Neural cell (in vitro differentiated cells): Measurements from ENCODE around the gene CFDP1. TPM values are rescaled to one million over a fixed set of nuclear protein-coding genes. Genes with fewer than 3 reads are reported as not detected.

Source experiments
- H2AFZ ChIP-seq: fragments of 200-600, 300-800 bp; sonication (generic), shearing (Covaris generic); 2 replicates; pipeline ENCODE4 v1.6.0; 2014; ENCODE audit warnings: low read depth, mild to moderate bottlenecking, antibody characterized with exemption, low read length, moderate library complexity
- H3F3A ChIP-seq: fragments of 200-600 bp; shearing (Covaris generic); 2 replicates; pipeline ENCODE4 v1.6.1; 2016; ENCODE audit warnings: mild to moderate bottlenecking, moderate library complexity, mixed read lengths, antibody characterized with exemption, low read length; ENCODE audit not compliant: insufficient read depth, poor library complexity, severe bottlenecking
- H3K27ac ChIP-seq: fragments of 200-600, 300-800 bp; sonication (generic), shearing (Covaris generic); 2 replicates; pipeline ENCODE4 v1.5.1; 2014; ENCODE audit warnings: mild to moderate bottlenecking, low read length, moderate library complexity
- H3K27me3 ChIP-seq: fragments of 300-800, 200-600 bp; sonication (generic), shearing (Covaris generic); 2 replicates; pipeline ENCODE4 v1.6.0; 2014; ENCODE audit warnings: mild to moderate bottlenecking, low read depth, low read length, moderate library complexity; ENCODE audit not compliant: insufficient read depth
- H3K36me3 ChIP-seq: fragments of 300-800, 200-600 bp; sonication (generic), shearing (Covaris generic); 2 replicates; pipeline ENCODE4 v1.5.1; 2014; ENCODE audit warnings: mild to moderate bottlenecking, antibody characterized with exemption, low read length, moderate library complexity; ENCODE audit not compliant: insufficient read depth
- H3K4me2 ChIP-seq: fragments of 300-800, 200-600 bp; sonication (generic), shearing (Covaris generic); 2 replicates; pipeline ENCODE4 v1.6.0; 2014; ENCODE audit warnings: mild to moderate bottlenecking, low read length
- H3K4me3 ChIP-seq: fragments of 300-800, 200-600 bp; sonication (generic), shearing (Covaris generic); 2 replicates; pipeline ENCODE4 v1.5.1; 2014; ENCODE audit warnings: mild to moderate bottlenecking, low read length, moderate library complexity
- H3K79me2 ChIP-seq: fragments of 200-600 bp; shearing (Covaris generic); replicated peaks from 2 replicates; pipeline ENCODE4 v1.6.0; 2014; ENCODE audit warnings: mild to moderate bottlenecking, low read length, moderate library complexity; ENCODE audit not compliant: insufficient read depth
- H3K9ac ChIP-seq: fragments of 300-800, 200-600 bp; sonication (generic), shearing (Covaris generic); 2 replicates; pipeline ENCODE4 v1.6.1; 2016; ENCODE audit warnings: mild to moderate bottlenecking, low read length, mixed read lengths
- H3K9me2 ChIP-seq: fragments of 200-600 bp; shearing (Covaris generic); 2 replicates; pipeline ENCODE4 v1.6.1; 2016; ENCODE audit warnings: mild to moderate bottlenecking, low read length, mixed read lengths; ENCODE audit not compliant: insufficient read depth
- H3K9me3 ChIP-seq: fragments of 200-600, 300-800 bp; sonication (generic), shearing (Covaris generic); 2 replicates; pipeline ENCODE4 v1.6.1; 2016; ENCODE audit warnings: mild to moderate bottlenecking, mixed run types, low read length, moderate library complexity, mixed read lengths
- H4K20me1 ChIP-seq: fragments of 200-600 bp; shearing (Covaris generic); 2 replicates; pipeline ENCODE4 v1.6.1; 2016; ENCODE audit warnings: mild to moderate bottlenecking, mixed run types; ENCODE audit not compliant: insufficient read depth
- CTCF ChIP-seq: fragments of 450-650 bp; IDR thresholded peaks from 2 replicates; pipeline ENCODE4 v1.5.1; 2014; ENCODE audit warnings: antibody characterized with exemption, mild to moderate bottlenecking, moderate library complexity; ENCODE audit not compliant: poor library complexity, severe bottlenecking
- EP300 ChIP-seq: fragments of 450-650 bp; conservative IDR thresholded peaks from 2 replicates; pipeline ENCODE4 v1.6.1; 2014; ENCODE audit warnings: antibody characterized with exemption, mild to moderate bottlenecking, moderate library complexity; ENCODE audit not compliant: poor library complexity, severe bottlenecking
- EZH2 ChIP-seq: fragments of 200-600, 300-800 bp; shearing (Covaris generic), sonication (generic); IDR thresholded peaks from 2 replicates; pipeline ENCODE4 v1.6.1; 2014; ENCODE audit warnings: antibody characterized with exemption, low read length, borderline replicate concordance, mild to moderate bottlenecking; ENCODE audit not compliant: insufficient read depth, poor library complexity, severe bottlenecking
- MXI1 ChIP-seq: fragments of 450-650 bp; conservative IDR thresholded peaks from 2 replicates; pipeline ENCODE4 v1.6.1; 2014; ENCODE audit warnings: antibody characterized with exemption, mild to moderate bottlenecking; ENCODE audit not compliant: poor library complexity, severe bottlenecking
- POLR2AphosphoS5 ChIP-seq: IDR thresholded peaks from 2 replicates; pipeline ENCODE4 v1.6.1; 2012
- RAD21 ChIP-seq: fragments of 450-650 bp; conservative IDR thresholded peaks from 2 replicates; pipeline ENCODE4 v1.6.1; 2014; ENCODE audit warnings: antibody characterized with exemption, mild to moderate bottlenecking, moderate library complexity
- SMC3 ChIP-seq: fragments of 450-650 bp; conservative IDR thresholded peaks from 2 replicates; pipeline ENCODE4 v1.6.1; 2014; ENCODE audit warnings: antibody characterized with exemption, mild to moderate bottlenecking, moderate library complexity; ENCODE audit not compliant: poor library complexity
- TAF1 ChIP-seq: IDR thresholded peaks from 2 replicates; pipeline ENCODE4 v1.6.1; 2012; ENCODE audit warnings: low read depth
- polyA plus RNA-seq: library from polyadenylated mRNA; depleted of rRNA; stranded (reverse); fragments of >200 nt; gene quantifications from 2 replicates; pipeline ENCODE4 v1.2.3, GENCODE V29; 2014
- TF ChIP-seq, protein P1 (sequence below): IDR thresholded peaks from 2 replicates; pipeline ENCODE4 v1.6.1; 2012; ENCODE audit warnings: borderline replicate concordance

CFDP1 gene
- polyA plus RNA-seq, 1 donor from 2014 or later, result 201 TPM

- no peaks in the 10 kb centered on the region for H3K27me3 ChIP-seq
- TF ChIP-seq TAF1 (no peak), POLR2AphosphoS5 (no peak), CTCF (no peak), RAD21 (no peak), EP300 (no peak), MXI1 (no peak), EZH2 (no peak), SMC3 (no peak)
- TF ChIP-seq, protein P1, sequence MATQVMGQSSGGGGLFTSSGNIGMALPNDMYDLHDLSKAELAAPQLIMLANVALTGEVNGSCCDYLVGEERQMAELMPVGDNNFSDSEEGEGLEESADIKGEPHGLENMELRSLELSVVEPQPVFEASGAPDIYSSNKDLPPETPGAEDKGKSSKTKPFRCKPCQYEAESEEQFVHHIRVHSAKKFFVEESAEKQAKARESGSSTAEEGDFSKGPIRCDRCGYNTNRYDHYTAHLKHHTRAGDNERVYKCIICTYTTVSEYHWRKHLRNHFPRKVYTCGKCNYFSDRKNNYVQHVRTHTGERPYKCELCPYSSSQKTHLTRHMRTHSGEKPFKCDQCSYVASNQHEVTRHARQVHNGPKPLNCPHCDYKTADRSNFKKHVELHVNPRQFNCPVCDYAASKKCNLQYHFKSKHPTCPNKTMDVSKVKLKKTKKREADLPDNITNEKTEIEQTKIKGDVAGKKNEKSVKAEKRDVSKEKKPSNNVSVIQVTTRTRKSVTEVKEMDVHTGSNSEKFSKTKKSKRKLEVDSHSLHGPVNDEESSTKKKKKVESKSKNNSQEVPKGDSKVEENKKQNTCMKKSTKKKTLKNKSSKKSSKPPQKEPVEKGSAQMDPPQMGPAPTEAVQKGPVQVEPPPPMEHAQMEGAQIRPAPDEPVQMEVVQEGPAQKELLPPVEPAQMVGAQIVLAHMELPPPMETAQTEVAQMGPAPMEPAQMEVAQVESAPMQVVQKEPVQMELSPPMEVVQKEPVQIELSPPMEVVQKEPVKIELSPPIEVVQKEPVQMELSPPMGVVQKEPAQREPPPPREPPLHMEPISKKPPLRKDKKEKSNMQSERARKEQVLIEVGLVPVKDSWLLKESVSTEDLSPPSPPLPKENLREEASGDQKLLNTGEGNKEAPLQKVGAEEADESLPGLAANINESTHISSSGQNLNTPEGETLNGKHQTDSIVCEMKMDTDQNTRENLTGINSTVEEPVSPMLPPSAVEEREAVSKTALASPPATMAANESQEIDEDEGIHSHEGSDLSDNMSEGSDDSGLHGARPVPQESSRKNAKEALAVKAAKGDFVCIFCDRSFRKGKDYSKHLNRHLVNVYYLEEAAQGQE, result no peak
- no peaks in the 10 kb centered on the region for H3K9me2 ChIP-seq
- H3K79me2 ChIP-seq, result no peaks in the 10 kb centered on the region
- H3K4me3 ChIP-seq, result no peak overlapping the region
- no peaks in the 10 kb centered on the region for H3K36me3 ChIP-seq
- no peak overlapping the region for H3K27ac ChIP-seq
- no peak overlapping the region for H3K4me2 ChIP-seq
- no peaks in the 10 kb centered on the region for H3K9me3 ChIP-seq
- no peaks in the 10 kb centered on the region for H4K20me1 ChIP-seq
- no peak overlapping the region for H2AFZ ChIP-seq
- H3K9ac ChIP-seq, result no peak overlapping the region
- H3F3A ChIP-seq, result peaks cover 10% of the 10 kb centered on the region
Measured at GRCh38 chr16:75380870-75381269, 52.4 kb downstream of the CFDP1 start.

- H3K9me2 ChIP-seq, result no peaks in the 10 kb centered on the region
- no peak overlapping the region for H3K27ac ChIP-seq
- no peaks in the 10 kb centered on the region for H3K36me3 ChIP-seq
- TF ChIP-seq, protein P1, result no peak
- no peak for TF ChIP-seq TAF1
- no peak for TF ChIP-seq EP300
- TF ChIP-seq MXI1, result no peak
- TF ChIP-seq POLR2AphosphoS5, result no peak
- TF ChIP-seq SMC3, result no peak
- TF ChIP-seq CTCF, result no peak
- no peak for TF ChIP-seq EZH2
- no peak for TF ChIP-seq RAD21
- no peaks in the 10 kb centered on the region for H4K20me1 ChIP-seq
- H3K4me2 ChIP-seq, result no peak overlapping the region
- peaks cover 10% of the 10 kb centered on the region for H3F3A ChIP-seq
- no peaks in the 10 kb centered on the region for H3K79me2 ChIP-seq
- H3K9me3 ChIP-seq, result no peaks in the 10 kb centered on the region
- no peak overlapping the region for H3K4me3 ChIP-seq
- no peak overlapping the region for H3K9ac ChIP-seq
- no peaks in the 10 kb centered on the region for H3K27me3 ChIP-seq
- no peak overlapping the region for H2AFZ ChIP-seq
Measured at GRCh38 chr16:75379911-75380847, 53.1 kb downstream of the CFDP1 start.
